GM23338 (cell line): Measurements from ENCODE around the gene HSD11B1L. TPM values are rescaled to one million over a fixed set of nuclear protein-coding genes. Genes with fewer than 3 reads are reported as not detected.

Source experiments
- ATAC-seq: fragments of 200-7000 bp; cut with Tn5 transposase; 3 replicates; pipeline ENCODE4 v1.9.1; 2020
- DNase-seq: peaks from one replicate; pipeline ENCODE4 v3.0.0-alpha.2; 2015; ENCODE audit warnings: low spot score
- H2AFZ ChIP-seq: fragments of 200-600 bp; sonication (generic); 2 replicates; pipeline ENCODE4 v1.8.0; 2016; ENCODE audit warnings: antibody characterized with exemption, mild to moderate bottlenecking, moderate library complexity
- H3F3A ChIP-seq: fragments of 200-600 bp; sonication (generic); replicated peaks from 2 replicates; pipeline ENCODE4 v1.8.0; 2017; ENCODE audit warnings: antibody characterized with exemption, mixed run types, low read depth
- H3K27ac ChIP-seq: fragments of 200-600 bp; sonication (generic); 2 replicates; pipeline ENCODE4 v1.6.1; 2016; ENCODE audit warnings: low read depth
- H3K27me3 ChIP-seq: fragments of 200-600 bp; sonication (generic); 2 replicates; pipeline ENCODE4 v1.8.0; 2016; ENCODE audit warnings: mild to moderate bottlenecking, mixed run types, moderate library complexity; ENCODE audit not compliant: insufficient read depth
- H3K36me3 ChIP-seq: fragments of 200-600 bp; sonication (generic); 2 replicates; pipeline ENCODE4 v1.8.0; 2016; ENCODE audit warnings: mild to moderate bottlenecking; ENCODE audit not compliant: insufficient read depth
- H3K4me1 ChIP-seq: fragments of 200-600 bp; sonication (generic); 2 replicates; pipeline ENCODE4 v1.8.0; 2016; ENCODE audit warnings: mild to moderate bottlenecking, moderate library complexity; ENCODE audit not compliant: insufficient read depth
- H3K4me2 ChIP-seq: fragments of 200-600 bp; sonication (generic); 2 replicates; pipeline ENCODE4 v1.7.1; 2017; ENCODE audit warnings: mixed run types
- H3K4me3 ChIP-seq: fragments of 200-600 bp; sonication (generic); 2 replicates; pipeline ENCODE4 v1.6.1; 2016; ENCODE audit warnings: mixed run types
- H3K79me2 ChIP-seq: fragments of 200-600 bp; sonication (generic); replicated peaks from 2 replicates; pipeline ENCODE4 v1.8.0; 2017; ENCODE audit warnings: mild to moderate bottlenecking; ENCODE audit not compliant: insufficient read depth
- H3K9me2 ChIP-seq: fragments of 200-600 bp; sonication (generic); 2 replicates; pipeline ENCODE4 v1.8.0; 2017; ENCODE audit not compliant: insufficient read depth
- H4K20me1 ChIP-seq: fragments of 200-600 bp; sonication (generic); replicated peaks from 2 replicates; pipeline ENCODE4 v1.8.0; 2017; ENCODE audit warnings: mild to moderate bottlenecking; ENCODE audit not compliant: insufficient read depth
- H3K27ac Mint-ChIP-seq: 2 replicates; pipeline ENCODE4 v1.8.0; 2020; ENCODE audit warnings: inconsistent platforms, mild to moderate bottlenecking, moderate library complexity, mixed read lengths
- H3K27me3 Mint-ChIP-seq: 3 replicates; pipeline ENCODE4 v1.8.0; 2022; ENCODE audit warnings: low read depth, mild to moderate bottlenecking, moderate library complexity, mixed read lengths, inconsistent platforms; ENCODE audit not compliant: insufficient read depth, poor library complexity
- H3K36me3 Mint-ChIP-seq: 3 replicates; pipeline ENCODE4 v1.8.0; 2021; ENCODE audit warnings: low read depth, mild to moderate bottlenecking, inconsistent platforms, moderate library complexity, mixed read lengths
- H3K4me1 Mint-ChIP-seq: 3 replicates; pipeline ENCODE4 v1.8.0; 2020; ENCODE audit warnings: mild to moderate bottlenecking, inconsistent platforms, mixed read lengths
- H3K4me3 Mint-ChIP-seq: 3 replicates; pipeline ENCODE4 v1.8.0; 2021; ENCODE audit warnings: moderate library complexity, mild to moderate bottlenecking, inconsistent platforms, mixed read lengths
- H3K9me3 Mint-ChIP-seq: 3 replicates; pipeline ENCODE4 v1.8.0; 2020; ENCODE audit warnings: moderate library complexity, mild to moderate bottlenecking, inconsistent platforms, mixed read lengths
- CREB1 ChIP-seq: fragments of 250-450 bp; sonication (Bioruptor Pico); IDR thresholded peaks from 2 replicates; pipeline ENCODE4 v1.5.0; 2020; ENCODE audit warnings: low read depth, mild to moderate bottlenecking, moderate library complexity
- EZH2 ChIP-seq: fragments of 200-600 bp; sonication (generic); IDR thresholded peaks from one replicate; pipeline ENCODE4 v1.8.0; 2017; ENCODE audit warnings: antibody characterized with exemption, mild to moderate bottlenecking, low read depth; ENCODE audit not compliant: unreplicated experiment
- EZH2phosphoT487 ChIP-seq: fragments of 200-600 bp; sonication (generic); IDR thresholded peaks from one replicate; pipeline ENCODE4 v1.8.1; 2018; ENCODE audit warnings: antibody characterized with exemption; ENCODE audit not compliant: unreplicated experiment
- JUNB ChIP-seq: IDR thresholded peaks from one replicate; pipeline ENCODE4 v1.6.1; 2016; ENCODE audit warnings: antibody characterized with exemption; ENCODE audit not compliant: unreplicated experiment
- NANOG ChIP-seq: IDR thresholded peaks from 2 replicates; pipeline ENCODE4 v1.6.1; 2016; ENCODE audit warnings: antibody characterized with exemption, borderline replicate concordance
- STAT1 ChIP-seq: IDR thresholded peaks from one replicate; pipeline ENCODE4 v1.6.1; 2016; ENCODE audit warnings: antibody characterized with exemption; ENCODE audit not compliant: unreplicated experiment
- ZNF114 ChIP-seq: fragments of 250-450 bp; sonication (Bioruptor Pico); IDR thresholded peaks from 2 replicates; pipeline ENCODE4 v1.5.0; 2020; ENCODE audit warnings: mild to moderate bottlenecking, moderate library complexity
- ZNF331 ChIP-seq: fragments of 250-450 bp; sonication (Bioruptor Pico); IDR thresholded peaks from 2 replicates; pipeline ENCODE4 v1.5.0; 2020; ENCODE audit warnings: low read depth, mild to moderate bottlenecking, moderate library complexity
- polyA plus RNA-seq: library from polyadenylated mRNA; unstranded; fragments of >200 nt; fragmentation: Nextera tagmentation; extraction: Ambion mirVana; gene quantifications from 2 replicates; pipeline ENCODE4 v1.2.1, GENCODE V29; 2016
- total RNA-seq: library from RNA; depleted of rRNA; stranded (reverse); fragments of >200 nt; shearing (Covaris generic); gene quantifications from 2 replicates; pipeline ENCODE4 v1.2.3, GENCODE V29; 2014
- TF ChIP-seq, protein P1 (sequence below): fragments of 250-450 bp; sonication (Bioruptor Pico); IDR thresholded peaks from 2 replicates; pipeline ENCODE4 v1.5.0; 2020; ENCODE audit warnings: mild to moderate bottlenecking, moderate library complexity
- TF ChIP-seq, protein P2 (sequence below): IDR thresholded peaks from 2 replicates; pipeline ENCODE4 v1.6.1; 2016; ENCODE audit warnings: antibody characterized with exemption
- TF ChIP-seq, protein P3 (sequence below), 2 experiments: fragments of 200-600 bp in 1 of 2; sonication (generic) in 1 of 2; conservative IDR thresholded peaks; 2 replicates each; pipeline versions ENCODE4 v1.5.1 to v1.6.1; 2016 to 2017; ENCODE audit warnings: antibody characterized with exemption in 2 of 2, low read depth in 2 of 2, mild to moderate bottlenecking in 2 of 2, moderate library complexity in 1 of 2

The HSD11B1L gene
- total and polyA plus RNA-seq, 2 experiments from 2014 or later: 12.9 to 18.4 TPM

DNA sequence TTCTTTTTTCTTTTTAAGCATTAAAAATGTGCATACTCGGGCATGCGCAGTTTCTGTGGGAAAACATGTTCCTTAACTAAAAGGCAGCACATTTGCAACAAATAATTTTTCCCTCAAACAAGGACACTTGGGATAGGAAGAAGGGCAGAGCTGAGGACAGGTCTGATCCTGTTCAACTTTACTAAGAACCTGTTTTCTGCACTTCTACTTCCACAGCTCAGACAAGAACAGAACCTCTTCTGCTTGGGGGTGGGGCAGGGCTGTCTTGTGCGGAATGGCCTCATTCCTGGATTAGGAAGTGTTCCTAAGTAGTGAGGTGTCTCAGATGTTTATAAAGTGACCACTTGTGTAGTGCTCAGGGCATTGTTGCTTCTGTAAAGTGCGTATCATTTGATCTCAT is 39.7 kb upstream of the HSD11B1L start:
- no peaks in the 10 kb centered on the region for H3K4me1 ChIP-seq
- H3K79me2 ChIP-seq: peaks cover 99% of the 10 kb centered on the region
- Mint-ChIP-seq H3K4me3 (no peak overlapping the region), H3K27ac (no peak overlapping the region), H3K27me3 (peaks cover 1% of the 10 kb centered on the region), H3K36me3 (peaks cover 52% of the 10 kb centered on the region), H3K4me1 (no peaks in the 10 kb centered on the region; the same call in 2 of the 3 replicates), H3K9me3 (no peaks in the 10 kb centered on the region)
- peak overlapping the region; percentile 78; the same call in 1 of the 2 replicates for H3K27ac ChIP-seq
- peaks cover 6% of the 10 kb centered on the region; the same call in 1 of the 2 replicates for H3F3A ChIP-seq
- no peak overlapping the region for H3K4me3 ChIP-seq
- peaks cover 81% of the 10 kb centered on the region for H4K20me1 ChIP-seq
- peaks cover 39% of the 10 kb centered on the region for H3K36me3 ChIP-seq
- TF ChIP-seq CREB1 (CRISPR knock-in tag) (no peak), EZH2phosphoT487 (no peak), ZNF114 (no peak), ZNF331 (CRISPR knock-in tag) (no peak), NANOG (no peak), JUNB (no peak), STAT1 (no peak), EZH2 (no peak)
- TF ChIP-seq, protein P1, sequence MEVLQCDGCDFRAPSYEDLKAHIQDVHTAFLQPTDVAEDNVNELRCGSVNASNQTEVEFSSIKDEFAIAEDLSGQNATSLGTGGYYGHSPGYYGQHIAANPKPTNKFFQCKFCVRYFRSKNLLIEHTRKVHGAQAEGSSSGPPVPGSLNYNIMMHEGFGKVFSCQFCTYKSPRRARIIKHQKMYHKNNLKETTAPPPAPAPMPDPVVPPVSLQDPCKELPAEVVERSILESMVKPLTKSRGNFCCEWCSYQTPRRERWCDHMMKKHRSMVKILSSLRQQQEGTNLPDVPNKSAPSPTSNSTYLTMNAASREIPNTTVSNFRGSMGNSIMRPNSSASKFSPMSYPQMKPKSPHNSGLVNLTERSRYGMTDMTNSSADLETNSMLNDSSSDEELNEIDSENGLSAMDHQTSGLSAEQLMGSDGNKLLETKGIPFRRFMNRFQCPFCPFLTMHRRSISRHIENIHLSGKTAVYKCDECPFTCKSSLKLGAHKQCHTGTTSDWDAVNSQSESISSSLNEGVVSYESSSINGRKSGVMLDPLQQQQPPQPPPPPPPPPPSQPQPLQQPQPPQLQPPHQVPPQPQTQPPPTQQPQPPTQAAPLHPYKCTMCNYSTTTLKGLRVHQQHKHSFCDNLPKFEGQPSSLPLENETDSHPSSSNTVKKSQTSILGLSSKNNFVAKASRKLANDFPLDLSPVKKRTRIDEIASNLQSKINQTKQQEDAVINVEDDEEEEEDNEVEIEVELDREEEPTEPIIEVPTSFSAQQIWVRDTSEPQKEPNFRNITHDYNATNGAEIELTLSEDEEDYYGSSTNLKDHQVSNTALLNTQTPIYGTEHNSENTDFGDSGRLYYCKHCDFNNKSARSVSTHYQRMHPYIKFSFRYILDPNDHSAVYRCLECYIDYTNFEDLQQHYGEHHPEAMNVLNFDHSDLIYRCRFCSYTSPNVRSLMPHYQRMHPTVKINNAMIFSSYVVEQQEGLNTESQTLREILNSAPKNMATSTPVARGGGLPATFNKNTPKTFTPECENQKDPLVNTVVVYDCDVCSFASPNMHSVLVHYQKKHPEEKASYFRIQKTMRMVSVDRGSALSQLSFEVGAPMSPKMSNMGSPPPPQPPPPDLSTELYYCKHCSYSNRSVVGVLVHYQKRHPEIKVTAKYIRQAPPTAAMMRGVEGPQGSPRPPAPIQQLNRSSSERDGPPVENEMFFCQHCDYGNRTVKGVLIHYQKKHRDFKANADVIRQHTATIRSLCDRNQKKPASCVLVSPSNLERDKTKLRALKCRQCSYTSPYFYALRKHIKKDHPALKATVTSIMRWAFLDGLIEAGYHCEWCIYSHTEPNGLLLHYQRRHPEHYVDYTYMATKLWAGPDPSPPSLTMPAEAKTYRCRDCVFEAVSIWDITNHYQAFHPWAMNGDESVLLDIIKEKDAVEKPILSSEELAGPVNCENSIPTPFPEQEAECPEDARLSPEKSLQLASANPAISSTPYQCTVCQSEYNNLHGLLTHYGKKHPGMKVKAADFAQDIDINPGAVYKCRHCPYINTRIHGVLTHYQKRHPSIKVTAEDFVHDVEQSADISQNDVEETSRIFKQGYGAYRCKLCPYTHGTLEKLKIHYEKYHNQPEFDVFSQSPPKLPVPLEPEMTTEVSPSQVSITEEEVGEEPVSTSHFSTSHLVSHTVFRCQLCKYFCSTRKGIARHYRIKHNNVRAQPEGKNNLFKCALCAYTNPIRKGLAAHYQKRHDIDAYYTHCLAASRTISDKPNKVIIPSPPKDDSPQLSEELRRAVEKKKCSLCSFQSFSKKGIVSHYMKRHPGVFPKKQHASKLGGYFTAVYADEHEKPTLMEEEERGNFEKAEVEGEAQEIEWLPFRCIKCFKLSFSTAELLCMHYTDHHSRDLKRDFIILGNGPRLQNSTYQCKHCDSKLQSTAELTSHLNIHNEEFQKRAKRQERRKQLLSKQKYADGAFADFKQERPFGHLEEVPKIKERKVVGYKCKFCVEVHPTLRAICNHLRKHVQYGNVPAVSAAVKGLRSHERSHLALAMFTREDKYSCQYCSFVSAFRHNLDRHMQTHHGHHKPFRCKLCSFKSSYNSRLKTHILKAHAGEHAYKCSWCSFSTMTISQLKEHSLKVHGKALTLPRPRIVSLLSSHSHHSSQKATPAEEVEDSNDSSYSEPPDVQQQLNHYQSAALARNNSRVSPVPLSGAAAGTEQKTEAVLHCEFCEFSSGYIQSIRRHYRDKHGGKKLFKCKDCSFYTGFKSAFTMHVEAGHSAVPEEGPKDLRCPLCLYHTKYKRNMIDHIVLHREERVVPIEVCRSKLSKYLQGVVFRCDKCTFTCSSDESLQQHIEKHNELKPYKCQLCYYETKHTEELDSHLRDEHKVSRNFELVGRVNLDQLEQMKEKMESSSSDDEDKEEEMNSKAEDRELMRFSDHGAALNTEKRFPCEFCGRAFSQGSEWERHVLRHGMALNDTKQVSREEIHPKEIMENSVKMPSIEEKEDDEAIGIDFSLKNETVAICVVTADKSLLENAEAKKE (CRISPR knock-in tag): no peak
- TF ChIP-seq, protein P2, sequence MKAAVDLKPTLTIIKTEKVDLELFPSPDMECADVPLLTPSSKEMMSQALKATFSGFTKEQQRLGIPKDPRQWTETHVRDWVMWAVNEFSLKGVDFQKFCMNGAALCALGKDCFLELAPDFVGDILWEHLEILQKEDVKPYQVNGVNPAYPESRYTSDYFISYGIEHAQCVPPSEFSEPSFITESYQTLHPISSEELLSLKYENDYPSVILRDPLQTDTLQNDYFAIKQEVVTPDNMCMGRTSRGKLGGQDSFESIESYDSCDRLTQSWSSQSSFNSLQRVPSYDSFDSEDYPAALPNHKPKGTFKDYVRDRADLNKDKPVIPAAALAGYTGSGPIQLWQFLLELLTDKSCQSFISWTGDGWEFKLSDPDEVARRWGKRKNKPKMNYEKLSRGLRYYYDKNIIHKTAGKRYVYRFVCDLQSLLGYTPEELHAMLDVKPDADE: no peak
- TF ChIP-seq, protein P3, sequence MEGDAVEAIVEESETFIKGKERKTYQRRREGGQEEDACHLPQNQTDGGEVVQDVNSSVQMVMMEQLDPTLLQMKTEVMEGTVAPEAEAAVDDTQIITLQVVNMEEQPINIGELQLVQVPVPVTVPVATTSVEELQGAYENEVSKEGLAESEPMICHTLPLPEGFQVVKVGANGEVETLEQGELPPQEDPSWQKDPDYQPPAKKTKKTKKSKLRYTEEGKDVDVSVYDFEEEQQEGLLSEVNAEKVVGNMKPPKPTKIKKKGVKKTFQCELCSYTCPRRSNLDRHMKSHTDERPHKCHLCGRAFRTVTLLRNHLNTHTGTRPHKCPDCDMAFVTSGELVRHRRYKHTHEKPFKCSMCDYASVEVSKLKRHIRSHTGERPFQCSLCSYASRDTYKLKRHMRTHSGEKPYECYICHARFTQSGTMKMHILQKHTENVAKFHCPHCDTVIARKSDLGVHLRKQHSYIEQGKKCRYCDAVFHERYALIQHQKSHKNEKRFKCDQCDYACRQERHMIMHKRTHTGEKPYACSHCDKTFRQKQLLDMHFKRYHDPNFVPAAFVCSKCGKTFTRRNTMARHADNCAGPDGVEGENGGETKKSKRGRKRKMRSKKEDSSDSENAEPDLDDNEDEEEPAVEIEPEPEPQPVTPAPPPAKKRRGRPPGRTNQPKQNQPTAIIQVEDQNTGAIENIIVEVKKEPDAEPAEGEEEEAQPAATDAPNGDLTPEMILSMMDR (conservative IDR thresholded peaks at IDR 0.05; ENCODE audit: low read depth in 2 of 2): no peak
- ATAC-seq (no peak), DNase-seq (no peak)
- no peak overlapping the region for H3K4me2 ChIP-seq
- no peak overlapping the region for H2AFZ ChIP-seq
- no peaks in the 10 kb centered on the region for H3K9me2 ChIP-seq
- H3K27me3 ChIP-seq: no peaks in the 10 kb centered on the region
